ENCODE measurements around the gene OR6S1.

The OR6S1 gene

GRCh38 chr14:20652996-20653975, 11.8 kb upstream of the OR6S1 start (continued):
- TF ChIP-seq ZFP69B (tag by site-specific recombination; IDR thresholded peaks at IDR 0.05) (peak; percentile 56), ZSCAN16 (tag by site-specific recombination; IDR thresholded peaks at IDR 0.05) (no peak), ZNF266 (tag by site-specific recombination; IDR thresholded peaks at IDR 0.05; ENCODE audit: low read depth) (no peak), ZNF426 (tag by site-specific recombination; IDR thresholded peaks at IDR 0.05) (no peak), YY1 (tag by site-specific recombination; IDR thresholded peaks at IDR 0.05) (0 out of 2 replicates have a peak, but pooled peaks have one; percentile 30), IKZF3 (tag by site-specific recombination; IDR thresholded peaks at IDR 0.05) (0 out of 2 replicates have a peak, but pooled peaks have one; percentile 44), OSR2 (tag by site-specific recombination; IDR thresholded peaks at IDR 0.05) (no peak), ZNF837 (tag by site-specific recombination; IDR thresholded peaks at IDR 0.05) (no peak), ZNF768 (tag by site-specific recombination; IDR thresholded peaks at IDR 0.05) (no peak), ZNF132 (tag by site-specific recombination; IDR thresholded peaks at IDR 0.05; ENCODE audit: borderline replicate concordance) (no peak), ZFP37 (tag by site-specific recombination; IDR thresholded peaks at IDR 0.05) (no peak), ZNF626 (tag by site-specific recombination; IDR thresholded peaks at IDR 0.05) (no peak), ELK4 (IDR thresholded peaks at IDR 0.05; ENCODE audit: borderline replicate concordance, low read depth, low read length) (no peak), ZNF843 (tag by site-specific recombination; IDR thresholded peaks at IDR 0.05) (0 out of 2 replicates have a peak, but pooled peaks have one; percentile 16), ZIC2 (tag by site-specific recombination; IDR thresholded peaks at IDR 0.05) (no peak), ZNF513 (tag by site-specific recombination; IDR thresholded peaks at IDR 0.05) (0 out of 2 replicates have a peak, but pooled peaks have one; percentile 16), CTCF (tag by site-specific recombination; IDR thresholded peaks at IDR 0.05) (no peak), HOXA7 (CRISPR knock-in tag; IDR thresholded peaks at IDR 0.05; ENCODE audit: borderline replicate concordance) (no peak), ZFP41 (tag by site-specific recombination; IDR thresholded peaks at IDR 0.05; ENCODE audit: borderline replicate concordance) (no peak), ZFP3 (tag by site-specific recombination; IDR thresholded peaks at IDR 0.05; ENCODE audit: low read depth) (no peak), ZXDB (tag by site-specific recombination; IDR thresholded peaks at IDR 0.05) (peak; percentile 87), ZNF596 (tag by site-specific recombination; IDR thresholded peaks at IDR 0.05) (no peak), BCL11A (tag by site-specific recombination; IDR thresholded peaks at IDR 0.05; ENCODE audit: low read depth) (no peak), PRDM4 (tag by site-specific recombination; IDR thresholded peaks at IDR 0.05) (no peak), ZNF324 (tag by site-specific recombination; IDR thresholded peaks at IDR 0.05) (peak; percentile 91), ZNF280D (tag by site-specific recombination; IDR thresholded peaks at IDR 0.05) (no peak), ZNF19 (tag by site-specific recombination; IDR thresholded peaks at IDR 0.05; ENCODE audit: low read depth) (no peak), KLF16 (tag by site-specific recombination; IDR thresholded peaks at IDR 0.05) (peak; percentile 45; the same call in 1 of the 2 replicates), MYNN (tag by site-specific recombination; IDR thresholded peaks at IDR 0.05; ENCODE audit: borderline replicate concordance) (no peak), ZNF514 (tag by site-specific recombination; IDR thresholded peaks at IDR 0.05) (no peak)

Data from HEK293 (cell line).